ENCODE results near the gene EML2.
A peak's percentile ranks its signal among the peaks of the same experiment; 100 is the strongest.
"Not testable (repeated sequence)": the region's sequence is repeated elsewhere in the genome, so short reads cannot be mapped to it uniquely, and the experiment has no call there.

Gene EML2

DNA sequence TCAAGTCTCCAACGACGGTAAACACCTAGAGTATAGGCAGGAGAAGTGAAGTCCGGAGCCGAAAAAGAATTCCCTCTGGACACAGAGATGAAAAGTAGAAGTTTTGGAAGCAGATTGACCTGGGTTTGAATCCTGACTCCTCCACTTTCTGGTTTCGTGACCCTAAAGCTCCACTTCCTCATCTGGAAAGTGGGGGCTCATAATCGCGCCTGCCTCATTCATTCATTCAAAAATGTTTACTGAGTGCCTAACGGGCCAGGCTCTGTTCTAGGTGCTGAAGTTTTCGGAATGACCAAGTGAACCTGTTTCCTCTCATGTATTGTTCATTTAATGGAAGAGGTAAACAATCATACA is 7.1 kb upstream of the EML2 start:
- DNase-seq = no peak

GRCh38 chr19:45645631-45646344 is 6.6 kb upstream of the EML2 start:
- peak; percentile 91 for DNase-seq

DNA sequence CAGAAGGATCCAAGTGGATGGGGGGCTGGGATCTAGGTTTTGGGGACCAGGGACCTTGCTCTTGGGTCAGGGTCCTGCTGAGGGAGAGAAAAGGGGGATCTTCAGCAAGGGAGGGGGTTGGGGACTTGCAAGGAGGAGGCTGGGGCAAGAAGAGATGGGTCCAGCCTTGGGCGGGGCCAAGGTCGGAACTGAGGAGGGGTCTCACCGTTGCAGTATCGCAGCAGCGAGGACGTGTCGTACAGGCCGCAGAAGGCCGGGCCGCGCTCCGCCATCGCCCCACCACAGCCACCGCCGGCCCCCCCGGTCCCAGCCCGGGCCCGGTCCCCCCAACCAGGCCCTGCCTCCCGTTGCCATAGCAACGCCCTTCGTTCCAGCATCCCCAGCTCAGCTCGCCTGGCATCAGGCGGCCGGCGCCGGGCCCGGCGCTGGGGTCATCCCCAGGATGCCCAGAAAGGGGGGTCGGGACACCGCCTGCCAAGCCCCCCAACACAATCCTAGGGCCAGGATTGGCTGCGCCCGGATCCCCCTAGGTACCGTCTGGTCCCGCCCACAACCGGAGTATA is 6.0 kb upstream of the EML2 start:
- DNase-seq = no peak

DNA sequence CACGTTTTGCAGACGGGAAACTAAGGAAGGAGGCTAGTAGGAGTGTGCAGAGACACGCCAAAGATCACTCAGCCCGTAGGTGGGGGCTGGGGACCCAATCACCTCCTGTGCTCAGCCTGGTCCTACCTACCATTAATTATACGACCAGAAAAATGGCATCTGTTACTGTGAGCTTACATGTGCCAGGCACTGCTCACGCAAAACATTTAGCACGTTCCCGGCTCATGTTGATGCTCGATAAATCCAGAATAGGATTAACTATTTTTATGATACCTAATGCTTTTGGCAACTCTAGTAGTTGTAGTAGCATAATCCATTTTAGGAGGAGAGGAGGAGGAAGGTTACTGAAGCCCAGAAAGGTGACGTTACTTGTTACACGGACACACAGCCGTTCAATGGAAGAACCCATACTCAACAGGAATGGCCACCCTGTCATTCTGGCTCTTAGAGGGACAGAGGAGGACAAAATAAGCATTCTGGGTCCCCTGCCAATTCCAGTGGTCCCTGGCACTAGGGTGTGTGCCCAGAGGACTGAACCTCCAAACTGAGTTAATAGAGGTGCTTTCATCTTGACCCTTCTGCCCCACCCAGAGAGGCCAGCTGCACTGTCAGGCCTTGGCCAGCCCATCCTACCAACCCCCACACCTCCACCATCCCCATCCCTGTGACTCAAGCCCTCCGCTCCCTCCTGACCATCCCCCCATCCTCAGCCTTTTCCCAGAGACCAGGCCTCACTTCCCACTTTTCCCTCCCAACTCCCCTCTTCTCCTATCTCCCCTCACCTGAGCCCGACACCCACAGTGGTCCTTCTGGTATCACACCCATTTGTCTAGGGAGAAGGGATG is 5.0 kb upstream of the EML2 start:
- DNase-seq = no peak

DNA sequence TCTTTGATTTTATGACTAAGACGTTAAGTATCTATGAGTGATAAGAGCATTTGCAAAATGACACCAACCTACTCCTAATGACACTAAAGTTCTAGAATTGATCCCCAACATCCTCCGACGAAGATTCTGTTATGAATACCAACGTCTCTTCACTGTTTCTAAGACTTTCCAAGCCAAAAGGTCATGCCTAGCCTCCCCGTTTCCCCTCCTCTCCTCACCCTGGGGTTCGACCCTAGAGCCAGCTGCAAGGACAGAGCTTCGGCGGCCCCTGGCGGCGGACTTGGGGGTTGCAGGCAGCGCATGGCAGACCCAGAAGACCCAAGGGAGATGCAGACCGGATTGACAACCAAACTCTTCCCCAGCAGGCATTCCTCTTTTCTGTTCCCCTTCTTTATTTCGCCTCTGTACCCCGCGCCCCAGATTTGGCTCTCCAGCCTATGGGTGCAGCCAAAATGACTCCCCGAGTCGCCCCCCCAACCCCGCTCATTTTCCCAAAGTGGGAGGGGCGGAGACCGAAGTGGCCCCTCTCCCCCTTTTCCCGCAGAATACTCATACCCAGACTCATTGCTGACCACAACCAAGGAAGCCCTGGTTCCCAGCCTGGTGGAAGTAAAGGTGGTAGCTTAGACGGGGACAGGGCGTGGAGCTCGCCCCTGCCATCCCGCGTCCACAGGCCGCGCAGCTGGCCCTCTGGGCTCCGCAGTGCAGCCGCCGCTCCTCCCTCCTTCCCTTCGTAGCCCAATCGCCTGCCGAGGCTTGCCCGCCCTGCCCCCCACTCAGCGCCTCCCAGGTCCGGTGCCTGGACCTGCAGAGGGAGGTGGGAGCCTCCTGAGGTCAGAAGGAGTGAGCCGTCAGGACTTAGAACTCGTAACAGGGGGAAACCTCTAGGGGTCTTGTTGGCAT is 4.1 kb upstream of the EML2 start:
- DNase-seq = peak; percentile 97

DNA sequence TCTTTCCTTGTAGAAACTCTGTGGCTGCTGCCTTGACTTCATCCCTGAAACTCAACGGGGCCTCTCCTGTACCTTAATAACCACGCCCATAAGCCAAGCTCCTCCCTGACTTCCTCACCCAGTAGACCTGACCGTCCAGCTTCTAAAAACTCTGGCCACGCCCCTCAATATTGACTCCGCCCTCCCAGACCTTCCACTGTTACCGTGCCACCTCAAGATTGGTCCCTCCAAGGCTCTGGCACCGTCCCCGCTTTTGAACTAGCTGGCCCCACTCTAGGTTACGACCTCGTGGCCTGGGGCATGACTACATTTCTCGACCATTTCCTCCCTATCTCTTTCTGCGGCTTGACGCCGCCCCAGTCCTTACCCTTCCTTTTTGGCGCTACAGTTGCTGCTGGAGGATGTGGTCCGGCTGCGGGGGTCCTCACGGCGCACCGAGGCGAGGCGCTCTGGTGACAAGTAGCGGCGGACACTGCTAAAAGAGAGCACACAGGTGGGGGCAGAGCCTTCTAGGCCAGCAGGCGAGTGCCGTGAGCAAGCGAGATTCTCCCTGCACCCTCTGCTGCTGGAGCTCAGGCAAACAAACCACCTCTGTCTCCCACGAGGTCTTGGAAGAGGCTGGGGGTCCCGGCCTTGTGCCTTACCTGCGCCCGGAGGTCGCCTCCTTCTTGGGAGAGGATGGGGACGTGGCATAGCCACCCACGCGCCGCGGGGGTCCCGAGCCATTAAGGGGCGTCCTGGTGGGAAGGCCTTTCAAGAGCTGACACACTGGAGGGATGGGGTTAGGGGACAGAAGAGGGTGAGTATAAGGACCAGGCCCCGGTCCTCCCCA is 2.3 kb upstream of the EML2 start:
- peak; percentile 90 for DNase-seq

- DNase-seq = peak; percentile 77
Measured at GRCh38 chr19:45640849-45641273, 1.7 kb upstream of the EML2 start.

DNA sequence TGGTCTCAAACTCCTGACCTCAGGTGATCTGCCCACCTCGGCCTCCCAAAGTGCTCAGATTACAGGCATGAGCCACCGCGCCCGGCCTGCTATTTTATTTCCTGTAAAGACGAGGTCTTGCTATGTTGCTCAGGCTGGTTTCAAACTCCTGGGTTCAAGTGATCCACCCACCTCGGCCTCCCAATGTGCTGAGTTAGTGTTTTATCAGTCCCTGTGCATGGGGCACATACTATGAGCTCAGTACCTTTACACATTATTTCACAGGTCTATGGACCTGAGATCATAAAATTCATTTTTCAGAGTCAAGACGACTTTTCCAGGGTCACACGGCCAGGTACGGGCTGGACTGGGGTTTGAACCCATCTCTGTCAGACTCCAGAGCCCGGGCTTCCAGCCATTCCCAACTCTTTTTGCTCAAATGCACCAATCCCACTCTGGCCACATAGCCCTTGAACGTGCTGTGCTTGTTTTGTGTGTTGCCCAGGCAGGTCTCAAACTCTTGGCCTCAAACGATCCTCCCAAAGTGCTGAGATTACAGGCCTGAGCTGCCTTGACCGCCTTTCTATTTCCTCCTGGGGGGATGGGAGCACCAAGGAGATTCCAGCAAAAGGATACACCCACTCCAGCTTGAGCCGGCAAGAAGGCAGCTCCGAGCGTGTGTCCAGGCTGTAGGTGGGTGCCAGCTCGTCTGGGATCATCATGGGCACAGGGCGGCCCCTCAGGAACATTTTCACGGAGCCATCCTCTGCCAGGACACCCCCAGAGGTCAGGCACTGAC is 1.1 kb downstream of the EML2 start:
- no peak for DNase-seq

DNA sequence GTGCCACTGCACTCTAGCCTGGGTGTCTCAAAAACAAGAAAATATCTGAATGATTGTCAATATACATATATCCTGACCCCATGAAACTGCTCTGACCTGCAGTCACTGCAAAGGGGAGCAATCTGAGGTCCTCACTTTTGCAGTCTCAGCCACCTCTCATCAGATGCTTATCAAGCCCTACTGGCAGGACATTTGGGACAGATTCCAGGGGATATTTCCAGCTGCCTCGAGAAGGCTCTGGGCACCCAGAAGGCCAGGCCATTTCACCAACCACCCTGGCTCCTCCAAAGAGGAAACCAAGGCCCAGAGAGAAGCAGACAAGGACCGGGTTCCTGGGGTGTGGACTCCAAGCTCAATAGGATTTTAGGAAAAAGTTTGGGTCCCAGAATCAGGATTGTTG is 2.3 kb downstream of the EML2 start:
- DNase-seq = no peak

DNA sequence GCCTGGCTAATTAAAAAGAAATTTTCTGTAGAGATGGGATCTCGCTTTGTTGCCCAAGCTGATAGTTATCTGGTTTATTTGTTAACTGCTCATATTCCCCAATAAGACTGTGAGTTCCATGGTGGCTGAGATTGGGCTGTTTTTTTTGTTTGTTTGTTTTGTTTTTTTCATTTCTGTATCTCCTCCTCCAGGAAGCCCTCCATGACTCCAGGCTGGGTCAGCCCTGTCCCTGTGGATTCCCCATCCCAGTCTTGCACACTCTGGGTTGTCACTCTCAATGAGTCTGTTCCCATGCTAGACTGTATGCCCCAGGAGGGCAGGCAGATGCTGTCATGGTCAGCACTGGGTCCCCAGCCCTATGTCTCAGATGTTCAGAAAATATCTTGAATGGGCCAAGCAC is 2.9 kb downstream of the EML2 start:
- no peak for DNase-seq

DNA sequence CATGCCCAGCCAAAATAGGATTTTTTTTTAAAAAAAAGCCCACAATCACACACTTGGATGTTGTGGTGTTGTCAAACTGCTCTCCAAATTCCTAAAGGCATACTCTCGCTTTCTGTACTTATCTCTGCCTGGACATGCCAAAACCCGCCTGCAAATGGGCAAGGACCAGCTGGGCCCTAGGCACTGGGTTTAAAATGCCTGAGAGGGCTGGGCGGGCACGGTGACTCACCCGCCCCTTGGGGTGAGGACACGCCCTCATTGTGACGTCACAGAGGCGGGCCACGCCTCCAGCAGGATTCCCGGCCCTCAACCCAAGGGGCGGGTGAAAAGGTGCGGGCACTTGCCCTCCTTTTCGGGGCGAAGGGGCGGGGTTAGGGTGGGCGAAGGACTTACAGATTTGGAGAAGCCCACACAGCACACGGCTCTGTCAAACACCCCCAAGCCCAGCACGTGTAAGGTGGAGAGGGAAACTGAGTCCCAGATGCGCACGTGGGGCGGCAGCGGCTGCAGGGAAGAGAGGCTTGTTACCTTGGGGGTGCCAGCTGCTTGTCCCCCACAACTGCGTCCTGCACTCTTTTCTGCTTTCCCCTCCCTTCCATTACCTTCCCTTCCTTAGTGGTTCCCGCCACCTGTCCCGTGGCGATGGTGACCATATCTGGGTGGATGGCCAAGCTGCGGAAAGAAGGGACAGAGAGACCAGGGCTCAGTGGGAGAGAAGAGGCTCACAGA is 6.6 kb downstream of the EML2 start:
- DNase-seq = peak; percentile 82

DNA sequence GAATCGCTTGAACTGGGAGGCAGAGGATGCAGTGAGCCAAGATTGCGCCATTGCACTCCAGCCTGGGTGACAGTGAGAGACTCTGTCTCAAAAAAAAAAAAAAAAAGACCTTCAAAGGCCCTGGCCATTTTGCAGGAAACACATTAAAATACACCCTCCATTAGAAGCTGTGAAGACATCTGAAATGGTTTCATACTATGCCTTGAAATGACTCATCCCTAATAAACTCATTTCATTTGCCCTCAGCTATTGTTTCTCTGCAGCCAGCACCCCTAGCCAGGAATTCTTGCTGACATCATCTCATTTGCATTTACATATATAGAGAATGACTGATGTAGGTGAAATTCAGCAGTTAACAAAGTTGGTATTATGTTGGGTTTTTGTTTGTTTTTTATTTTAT is 8.7 kb downstream of the EML2 start:
- DNase-seq = no peak

DNA sequence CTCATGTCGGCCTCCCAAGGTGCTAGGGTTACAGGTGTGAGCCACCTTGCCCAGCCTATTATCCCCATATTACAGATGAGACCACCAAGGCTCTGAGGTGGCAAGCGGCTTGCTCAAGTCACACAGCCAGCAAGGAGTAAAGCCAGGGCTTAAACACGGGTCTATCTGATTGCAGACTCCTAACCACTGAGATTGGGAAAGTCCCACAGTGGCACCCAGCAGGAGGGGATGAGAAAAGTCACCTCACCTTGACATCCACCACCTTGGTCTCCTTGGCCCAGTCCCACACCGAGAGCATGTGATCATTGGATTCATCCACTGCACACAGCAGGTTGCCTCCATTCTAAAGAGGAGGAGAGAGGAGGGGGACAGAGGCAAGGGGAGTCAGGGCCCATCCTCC is 9.5 kb downstream of the EML2 start:
- no peak for DNase-seq

DNA sequence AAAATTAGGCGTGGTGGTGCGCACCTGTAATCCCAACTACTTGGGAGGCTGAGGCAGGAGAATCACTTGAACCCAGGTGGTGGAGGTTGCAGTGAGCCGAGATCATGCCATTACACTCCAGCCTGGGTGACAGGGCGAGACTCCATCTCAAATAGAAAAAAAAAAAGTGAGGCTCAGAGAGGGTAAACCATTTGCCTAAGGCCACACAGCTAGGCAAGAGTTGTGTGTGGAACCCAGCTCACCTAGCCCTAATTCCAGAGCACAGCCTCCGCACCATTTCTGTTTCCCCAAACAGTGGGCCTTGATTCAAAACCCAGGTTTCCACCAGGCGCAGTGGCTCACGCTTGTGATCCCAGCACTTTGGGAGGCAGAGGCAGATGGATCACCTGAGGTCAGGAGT is 11.0 kb downstream of the EML2 start:
- not testable (repeated sequence) for DNase-seq

GRCh38 chr19:45623984-45624383 is 15.2 kb downstream of the EML2 start:
- no peak for DNase-seq

DNA sequence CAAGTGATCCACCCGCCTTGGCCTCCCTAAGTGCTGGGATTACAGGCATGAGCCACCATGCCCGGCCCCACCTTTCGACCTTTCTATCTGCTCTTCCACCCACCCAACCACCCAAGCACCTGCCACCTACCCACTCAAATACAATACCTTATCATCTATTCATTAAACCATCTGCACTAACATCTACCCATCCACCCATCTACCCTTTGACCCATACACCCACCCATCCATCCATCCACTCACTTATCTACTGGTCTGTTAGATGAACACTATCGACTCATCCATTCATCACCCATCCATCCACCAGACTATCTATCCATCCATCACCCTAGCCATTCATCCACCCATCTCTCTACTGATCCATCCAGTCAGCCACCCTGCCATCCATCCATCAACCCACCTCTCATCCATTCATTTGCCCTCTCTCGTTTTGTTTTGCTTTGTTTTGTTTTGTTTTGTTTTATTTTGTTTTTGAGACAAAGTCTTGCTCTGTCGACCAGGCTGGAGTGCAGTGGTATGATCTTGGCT is 17.2 kb downstream of the EML2 start:
- no peak for DNase-seq

- DNase-seq = no peak
Measured at GRCh38 chr19:45621389-45621788, 17.8 kb downstream of the EML2 start.

DNA sequence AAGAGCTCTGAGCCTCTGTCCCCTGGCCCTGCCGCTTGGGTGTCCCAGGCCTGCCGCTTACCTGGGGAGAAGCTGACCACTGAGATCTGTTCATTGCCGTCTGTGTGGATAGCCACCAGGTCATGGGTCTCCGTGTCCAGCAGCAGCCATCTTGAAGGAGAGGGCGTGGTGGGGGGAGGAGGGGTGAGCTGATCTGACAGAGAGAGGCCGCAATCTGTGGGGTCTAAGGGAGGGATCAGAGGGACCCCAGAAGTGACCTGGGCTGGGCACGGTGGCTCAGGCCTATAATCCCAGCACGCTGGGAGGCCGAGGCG is 22.5 kb downstream of the EML2 start:
- no peak for DNase-seq

GRCh38 chr19:45615795-45616703 is 23.1 kb downstream of the EML2 start:
- peak; percentile 89 for DNase-seq
